ENCODE data around the gene CXorf58.
"Not testable (repeated sequence)": the region's sequence is repeated elsewhere in the genome, so short reads cannot be mapped to it uniquely, and the experiment has no call there.

CXorf58 gene

GRCh38 chrX:23964191-23964590 lies 56.4 kb downstream of the CXorf58 start:
- H3K9ac ChIP-seq (ENCODE audit: low read length): no peak overlapping the region
- H2BK5ac ChIP-seq (ENCODE audit: low read depth, low read length, poor library complexity, severe bottlenecking): no peak overlapping the region
- no peak overlapping the region for H3K4me3 ChIP-seq (ENCODE audit: insufficient read depth in 1 of 2, low read depth in 1 of 2, low read length in 2 of 2)
- peaks cover 0 to 6% of the 10 kb centered on the region in 2 experiments for H3K27me3 ChIP-seq (ENCODE audit: control insufficient read depth in 1 of 2, insufficient read depth in 1 of 2, low read length in 2 of 2)
- no peak overlapping the region for H4K8ac ChIP-seq (ENCODE audit: low read length)
- H2BK15ac ChIP-seq (ENCODE audit: low read depth, poor library complexity, severe bottlenecking): no peak overlapping the region
- H3K9me3 ChIP-seq (ENCODE audit: control insufficient read depth, low read length): no peaks in the 10 kb centered on the region
- H2BK12ac ChIP-seq (ENCODE audit: low read length in 2 of 2): no peak overlapping the region
- no peak overlapping the region for H4K91ac ChIP-seq (ENCODE audit: low read length)
- no peaks in the 10 kb centered on the region for H3K4me1 ChIP-seq (ENCODE audit: control insufficient read depth, insufficient read depth, low read depth, low read length)
- no peak overlapping the region for H2AK5ac ChIP-seq (ENCODE audit: low read length, severe bottlenecking)
- no peaks in the 10 kb centered on the region for H3K79me1 ChIP-seq (replicated peaks; ENCODE audit: low read length, poor library complexity, severe bottlenecking)
- peak overlapping the region; percentile 42 for H2AFZ ChIP-seq (ENCODE audit: low read depth, low read length)
- DNase-seq: no peak
- no peak overlapping the region for H3K27ac ChIP-seq (ENCODE audit: low read length, poor library complexity, severe bottlenecking)
- WGBS: 68% methylated on average over 5 of the region's 5 CpGs
- no peak overlapping the region for H3K14ac ChIP-seq (ENCODE audit: low read length in 2 of 2)
- H3K36me3 ChIP-seq (ENCODE audit: control insufficient read depth in 1 of 2, insufficient read depth in 2 of 2, low read depth in 1 of 2, low read length in 2 of 2): no peaks in the 10 kb centered on the region
- no peak overlapping the region for H2BK120ac ChIP-seq (ENCODE audit: low read depth, low read length)
- no peak overlapping the region for H3K23ac ChIP-seq (ENCODE audit: low read length in 2 of 2)
- H3K18ac ChIP-seq (ENCODE audit: low read depth in 1 of 2, low read length in 2 of 2): peak overlapping the region in 1 of 2 experiments; percentile 24
- H3K4ac ChIP-seq (ENCODE audit: low read depth in 1 of 2, low read length in 2 of 2): no peak overlapping the region
- no peak overlapping the region for H3K4me2 ChIP-seq (ENCODE audit: low read length, poor library complexity, severe bottlenecking)

DNA sequence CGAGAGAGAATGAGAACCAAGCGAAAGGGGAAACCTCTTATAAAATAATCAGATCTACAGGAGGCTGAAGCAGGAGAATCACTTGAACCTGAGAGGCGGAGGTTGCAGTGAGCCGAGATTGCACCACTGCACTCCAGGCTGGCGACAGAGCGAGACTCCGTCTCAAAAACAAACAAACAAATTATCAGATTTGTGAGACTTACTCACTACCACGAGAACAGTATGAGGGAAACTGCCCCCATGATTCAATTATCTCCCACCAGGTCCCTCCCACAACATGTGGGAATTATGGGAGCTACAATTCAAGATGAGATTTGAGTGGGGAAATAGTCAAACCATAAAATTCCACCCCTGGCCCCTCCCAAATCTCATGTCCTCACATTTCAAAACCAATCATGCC lies 57.8 kb downstream of the CXorf58 start:
- H3K79me1 ChIP-seq (replicated peaks; ENCODE audit: low read length, poor library complexity, severe bottlenecking); H3K4ac ChIP-seq (ENCODE audit: low read depth in 1 of 2, low read length in 2 of 2); H3K14ac ChIP-seq (ENCODE audit: low read length in 2 of 2); H3K27me3 ChIP-seq (ENCODE audit: control insufficient read depth in 1 of 2, insufficient read depth in 1 of 2, low read length in 2 of 2); H3K36me3 ChIP-seq (ENCODE audit: control insufficient read depth in 1 of 2, insufficient read depth in 2 of 2, low read depth in 1 of 2, low read length in 2 of 2); H3K23ac ChIP-seq (ENCODE audit: low read length in 2 of 2); H2AFZ ChIP-seq (ENCODE audit: low read depth, low read length); H4K91ac ChIP-seq (ENCODE audit: low read length); H3K18ac ChIP-seq (ENCODE audit: low read depth in 1 of 2, low read length in 2 of 2); H2BK12ac ChIP-seq (ENCODE audit: low read length in 2 of 2); H2BK15ac ChIP-seq (ENCODE audit: low read depth, poor library complexity, severe bottlenecking); H3K4me2 ChIP-seq (ENCODE audit: low read length, poor library complexity, severe bottlenecking); H3K9me3 ChIP-seq (ENCODE audit: control insufficient read depth, low read length); H3K27ac ChIP-seq (ENCODE audit: low read length, poor library complexity, severe bottlenecking); H3K9ac ChIP-seq (ENCODE audit: low read length); H2BK5ac ChIP-seq (ENCODE audit: low read depth, low read length, poor library complexity, severe bottlenecking); H2AK5ac ChIP-seq (ENCODE audit: low read length, severe bottlenecking); H2BK120ac ChIP-seq (ENCODE audit: low read depth, low read length); H3K4me1 ChIP-seq (ENCODE audit: control insufficient read depth, insufficient read depth, low read depth, low read length); H3K4me3 ChIP-seq (ENCODE audit: insufficient read depth in 1 of 2, low read depth in 1 of 2, low read length in 2 of 2); DNase-seq; H4K8ac ChIP-seq (ENCODE audit: low read length): not testable (repeated sequence)
- no CpG with 5 or more reads among the region's 8 CpGs for WGBS

DNA sequence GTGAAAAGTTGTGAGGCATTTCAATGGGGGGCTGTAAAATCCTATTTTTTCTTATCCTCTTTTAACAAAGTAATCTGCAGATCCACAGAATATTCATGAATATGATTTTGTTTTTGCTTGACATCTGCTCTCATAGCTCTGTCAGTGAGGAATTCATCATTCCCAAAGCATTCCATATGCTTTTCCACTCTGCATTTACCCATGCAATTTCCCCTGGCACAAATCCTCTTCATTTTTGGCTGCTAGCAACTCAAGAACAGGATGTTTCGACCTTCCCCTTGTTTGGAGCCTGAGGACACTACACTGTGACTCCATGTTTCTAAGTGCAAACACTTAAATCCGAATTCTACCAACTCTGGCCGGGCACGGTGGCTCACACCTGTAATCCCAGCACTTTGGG lies 70.7 kb downstream of the CXorf58 start:
- H3K79me1 ChIP-seq (replicated peaks; ENCODE audit: low read length, poor library complexity, severe bottlenecking): no peaks in the 10 kb centered on the region

GRCh38 chrX:23980011-23980441 lies 72.2 kb downstream of the CXorf58 start:
- Histone ChIP-seq H3K36me3 (ENCODE audit: control insufficient read depth in 1 of 2, insufficient read depth in 2 of 2, low read depth in 1 of 2, low read length in 2 of 2) (peaks cover 0 to 4% of the 10 kb centered on the region in 2 experiments), H3K4me1 (ENCODE audit: control insufficient read depth, insufficient read depth, low read depth, low read length) (no peaks in the 10 kb centered on the region), H2BK5ac (ENCODE audit: low read depth, low read length, poor library complexity, severe bottlenecking) (no peak overlapping the region), H3K79me1 (replicated peaks; ENCODE audit: low read length, poor library complexity, severe bottlenecking) (no peaks in the 10 kb centered on the region), H3K23ac (ENCODE audit: low read length in 2 of 2) (no peak overlapping the region), H2BK12ac (ENCODE audit: low read length in 2 of 2) (no peak overlapping the region), H3K4ac (ENCODE audit: low read depth in 1 of 2, low read length in 2 of 2) (no peak overlapping the region), H3K27me3 (ENCODE audit: control insufficient read depth in 1 of 2, insufficient read depth in 1 of 2, low read length in 2 of 2) (peaks cover 0 to 23% of the 10 kb centered on the region in 2 experiments), H3K4me2 (ENCODE audit: low read length, poor library complexity, severe bottlenecking) (no peak overlapping the region), H2AFZ (ENCODE audit: low read depth, low read length) (no peak overlapping the region), H3K18ac (ENCODE audit: low read depth in 1 of 2, low read length in 2 of 2) (no peak overlapping the region), H2BK120ac (ENCODE audit: low read depth, low read length) (no peak overlapping the region), H4K8ac (ENCODE audit: low read length) (no peak overlapping the region), H3K27ac (ENCODE audit: low read length, poor library complexity, severe bottlenecking) (no peak overlapping the region), H2BK15ac (ENCODE audit: low read depth, poor library complexity, severe bottlenecking) (no peak overlapping the region), H3K14ac (ENCODE audit: low read length in 2 of 2) (no peak overlapping the region), H4K91ac (ENCODE audit: low read length) (no peak overlapping the region), H3K9ac (ENCODE audit: low read length) (no peak overlapping the region), H3K4me3 (ENCODE audit: insufficient read depth in 1 of 2, low read depth in 1 of 2, low read length in 2 of 2) (no peak overlapping the region), H2AK5ac (ENCODE audit: low read length, severe bottlenecking) (no peak overlapping the region), H3K9me3 (ENCODE audit: control insufficient read depth, low read length) (no peaks in the 10 kb centered on the region)
- 72% methylated on average over 5 of the region's 5 CpGs for WGBS
- peak; percentile 31 for DNase-seq

More for the DNA sequence above, 70.7 kb downstream of the CXorf58 start:
- Histone ChIP-seq H3K18ac (ENCODE audit: low read depth in 1 of 2, low read length in 2 of 2) (no peak overlapping the region), H3K27me3 (ENCODE audit: control insufficient read depth in 1 of 2, insufficient read depth in 1 of 2, low read length in 2 of 2) (peaks cover 0 to 18% of the 10 kb centered on the region in 2 experiments), H2AFZ (ENCODE audit: low read depth, low read length) (no peak overlapping the region), H4K91ac (ENCODE audit: low read length) (no peak overlapping the region), H3K36me3 (ENCODE audit: control insufficient read depth in 1 of 2, insufficient read depth in 2 of 2, low read depth in 1 of 2, low read length in 2 of 2) (peaks cover 0 to 4% of the 10 kb centered on the region in 2 experiments), H3K9me3 (ENCODE audit: control insufficient read depth, low read length) (no peaks in the 10 kb centered on the region), H2BK12ac (ENCODE audit: low read length in 2 of 2) (no peak overlapping the region), H4K8ac (ENCODE audit: low read length) (no peak overlapping the region), H2BK15ac (ENCODE audit: low read depth, poor library complexity, severe bottlenecking) (no peak overlapping the region), H3K14ac (ENCODE audit: low read length in 2 of 2) (no peak overlapping the region), H3K23ac (ENCODE audit: low read length in 2 of 2) (no peak overlapping the region), H3K4ac (ENCODE audit: low read depth in 1 of 2, low read length in 2 of 2) (no peak overlapping the region), H3K4me1 (ENCODE audit: control insufficient read depth, insufficient read depth, low read depth, low read length) (no peaks in the 10 kb centered on the region), H2AK5ac (ENCODE audit: low read length, severe bottlenecking) (no peak overlapping the region), H3K27ac (ENCODE audit: low read length, poor library complexity, severe bottlenecking) (no peak overlapping the region), H2BK120ac (ENCODE audit: low read depth, low read length) (no peak overlapping the region), H2BK5ac (ENCODE audit: low read depth, low read length, poor library complexity, severe bottlenecking) (no peak overlapping the region), H3K9ac (ENCODE audit: low read length) (no peak overlapping the region), H3K4me2 (ENCODE audit: low read length, poor library complexity, severe bottlenecking) (no peak overlapping the region), H3K4me3 (ENCODE audit: insufficient read depth in 1 of 2, low read depth in 1 of 2, low read length in 2 of 2) (no peak overlapping the region)
- no peak for DNase-seq
- WGBS: 88% methylated on average over 4 of the region's 4 CpGs
